Eye (tissue), 1 donor: ENCODE data around the gene TBC1D5.
A peak's percentile ranks its signal among the peaks of the same experiment; 100 is the strongest.

Source experiments
- DNase-seq: peaks from one replicate; pipeline ENCODE4 v3.0.0-alpha.2; 2015

TBC1D5 gene

GRCh38 chr3:17339132-17339575, 403.3 kb downstream of the TBC1D5 start:
- DNase-seq: peak; percentile 60

GRCh38 chr3:17336291-17336690, 406.1 kb downstream of the TBC1D5 start:
- DNase-seq: no peak

- DNase-seq: no peak
These were observed 408.5 kb downstream of the TBC1D5 start for GRCh38 chr3:17333893-17334292.

GRCh38 chr3:17333446-17333845, 409.0 kb downstream of the TBC1D5 start:
- no peak for DNase-seq

- DNase-seq: no peak
These were observed 411.8 kb downstream of the TBC1D5 start for GRCh38 chr3:17330660-17331059.

- no peak for DNase-seq
These were observed 412.5 kb downstream of the TBC1D5 start for GRCh38 chr3:17329927-17330326.

GRCh38 chr3:17322106-17322793, 420.2 kb downstream of the TBC1D5 start:
- no peak for DNase-seq

GRCh38 chr3:17320266-17320665, 422.2 kb downstream of the TBC1D5 start:
- DNase-seq: no peak

- DNase-seq: no peak
These were observed 426.5 kb downstream of the TBC1D5 start for GRCh38 chr3:17315897-17316296.

- no peak for DNase-seq
These were observed 428.3 kb downstream of the TBC1D5 start for GRCh38 chr3:17314171-17314570.

- no peak for DNase-seq
These were observed 428.7 kb downstream of the TBC1D5 start for GRCh38 chr3:17313746-17314145.

- DNase-seq: no peak
These were observed 431.4 kb downstream of the TBC1D5 start for GRCh38 chr3:17310983-17311382.

- DNase-seq: no peak
These were observed 434.5 kb downstream of the TBC1D5 start for GRCh38 chr3:17307887-17308286.

- no peak for DNase-seq
These were observed 434.9 kb downstream of the TBC1D5 start for GRCh38 chr3:17307482-17307881.

GRCh38 chr3:17304969-17305368, 437.5 kb downstream of the TBC1D5 start:
- DNase-seq: no peak

- DNase-seq: no peak
These were observed 439.7 kb downstream of the TBC1D5 start for GRCh38 chr3:17302774-17303173.

GRCh38 chr3:17302170-17302569, 440.3 kb downstream of the TBC1D5 start:
- DNase-seq: no peak

- DNase-seq: no peak
These were observed 441.2 kb downstream of the TBC1D5 start for GRCh38 chr3:17301271-17301670.

GRCh38 chr3:17300441-17300840, 442.0 kb downstream of the TBC1D5 start:
- no peak for DNase-seq

- DNase-seq: no peak
These were observed 444.4 kb downstream of the TBC1D5 start for GRCh38 chr3:17298038-17298437.

GRCh38 chr3:17292556-17292955, 449.9 kb downstream of the TBC1D5 start:
- DNase-seq: no peak

GRCh38 chr3:17290894-17291293, 451.5 kb downstream of the TBC1D5 start:
- no peak for DNase-seq

GRCh38 chr3:17288839-17289399, 453.5 kb downstream of the TBC1D5 start:
- DNase-seq: no peak

GRCh38 chr3:17287006-17287689, 455.3 kb downstream of the TBC1D5 start:
- DNase-seq: no peak
